ENCODE measurements around the gene PYGO2.
"Not testable (repeated sequence)": the region's sequence is repeated elsewhere in the genome, so short reads cannot be mapped to it uniquely, and the experiment has no call there.

PYGO2 gene

DNA sequence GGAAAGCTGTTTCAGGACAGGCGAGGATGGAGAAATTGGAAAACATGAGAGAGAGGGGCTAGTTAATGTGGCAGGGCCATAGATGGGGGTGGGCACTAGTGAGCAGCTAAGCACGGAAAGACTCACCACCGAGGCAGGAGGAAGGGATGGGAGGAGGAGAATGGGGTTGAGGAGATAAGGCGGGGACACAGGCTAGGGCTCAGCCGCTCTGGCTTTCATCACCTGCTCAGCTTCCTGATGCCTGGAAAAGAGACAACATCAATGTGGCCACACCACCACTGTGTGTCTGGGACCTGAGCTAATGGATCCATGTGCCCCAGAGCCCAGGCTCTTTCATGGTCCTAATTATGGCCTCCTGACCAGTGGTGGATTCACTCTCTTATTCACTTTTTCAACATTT lies 52.6 kb downstream of the PYGO2 start:
- DNase-seq (ENCODE audit: low spot score) = no peak

DNA sequence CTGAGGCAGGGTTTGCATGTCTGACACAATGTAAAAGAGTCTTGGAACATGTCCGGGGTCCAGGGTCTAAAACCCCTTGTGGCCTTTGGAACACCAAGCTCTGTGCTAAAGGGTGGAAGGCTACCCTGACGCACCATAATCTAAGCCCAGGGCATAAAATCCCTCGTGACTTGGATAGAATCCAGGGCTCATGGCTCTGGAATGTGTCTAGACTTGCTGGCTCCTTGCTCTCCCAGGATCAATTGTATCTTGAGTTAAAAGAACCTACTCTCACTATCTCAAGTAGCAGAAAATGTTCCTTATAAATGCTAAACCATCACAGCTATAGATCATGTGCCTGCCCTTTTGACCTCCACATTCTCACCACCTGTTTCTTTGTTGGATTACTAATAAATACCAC lies 53.5 kb downstream of the PYGO2 start:
- not testable (repeated sequence) for DNase-seq (ENCODE audit: low spot score)
